Ovary (tissue), 3 donors: Measurements from ENCODE around the gene MPPED2.

Source experiments
- CTCF ChIP-seq, 3 donors: fragments of 450-650 bp in 2 of 3; fragments of 200-600 bp in 1 of 3; IDR thresholded peaks; one replicate each; pipeline versions ENCODE4 v1.5.1 to v1.8.0; 2016 to 2022; ENCODE audit warnings: antibody characterized with exemption in 3 of 3, mild to moderate bottlenecking in 1 of 3
- EP300 ChIP-seq: sonication (generic); formaldehyde crosslinking; IDR thresholded peaks from one replicate; pipeline ENCODE4 v1.6.1; 2017; ENCODE audit warnings: antibody characterized with exemption
- POLR2A ChIP-seq: fragments of 450-650 bp; IDR thresholded peaks from one replicate; pipeline ENCODE4 v1.6.1; 2017; ENCODE audit warnings: antibody characterized with exemption, mild to moderate bottlenecking, moderate library complexity
- donor health status: DM: no; HTN: no; CAD: no.

GRCh38 chr11:30447058-30447640 lies 139.0 kb downstream of the MPPED2 start:
- no peak for TF ChIP-seq CTCF (IDR thresholded peaks at IDR 0.05)
- no peak for TF ChIP-seq POLR2A
- TF ChIP-seq EP300 = no peak
